Activated CD8-positive, alpha-beta memory T cell treated with anti-CD3 and anti-CD28 coated beads, Interleukin-2, amount 10 ng/mL, durations not matched to agents 7 days and 5 days (primary cell): ENCODE results near the gene LCT. TPM values are rescaled to one million over a fixed set of nuclear protein-coding genes. Genes with fewer than 3 reads are reported as not detected.
"Not testable (repeated sequence)": the region's sequence is repeated elsewhere in the genome, so short reads cannot be mapped to it uniquely, and the experiment has no call there.

Experiments
- ATAC-seq: fragments of 150-1000 bp; cut with Tn5 transposase; one replicate; pipeline ENCODE4 v1.10.0; 2021; ENCODE audit warnings: moderate library complexity
- CTCF ChIA-PET: fragments of 350-600 bp; sonication (Branson Sonifier 250); formaldehyde crosslinking; loops from one replicate; lab custom pipeline; 2021; ENCODE audit warnings: antibody characterized with exemption; lab: Charles Lee
- DNase-seq: peaks from one replicate; pipeline ENCODE4 v3.0.0-alpha.2; 2020
- H3K27ac Mint-ChIP-seq: one replicate; pipeline ENCODE4 v1.8.0; 2021; ENCODE audit warnings: mild to moderate bottlenecking, mixed read lengths
- H3K27me3 Mint-ChIP-seq: one replicate; pipeline ENCODE4 v1.8.0; 2021; ENCODE audit warnings: mixed read lengths
- H3K36me3 Mint-ChIP-seq: one replicate; pipeline ENCODE4 v1.8.0; 2021; ENCODE audit warnings: mild to moderate bottlenecking, mixed read lengths
- H3K4me1 Mint-ChIP-seq: one replicate; pipeline ENCODE4 v1.8.0; 2021; ENCODE audit warnings: mixed read lengths
- H3K4me3 Mint-ChIP-seq: one replicate; pipeline ENCODE4 v1.8.0; 2021; ENCODE audit warnings: mild to moderate bottlenecking, moderate library complexity, mixed read lengths
- H3K9me3 Mint-ChIP-seq: one replicate; pipeline ENCODE4 v1.8.0; 2022; ENCODE audit warnings: low read depth, mixed read lengths
- total RNA-seq, 2 experiments: library from RNA; stranded (reverse); gene quantifications; one replicate each; pipeline ENCODE4 v1.2.3, GENCODE V29; 2021

The LCT gene
- under 1 TPM; 0.41 to 0.56 TPM for total RNA-seq

DNA sequence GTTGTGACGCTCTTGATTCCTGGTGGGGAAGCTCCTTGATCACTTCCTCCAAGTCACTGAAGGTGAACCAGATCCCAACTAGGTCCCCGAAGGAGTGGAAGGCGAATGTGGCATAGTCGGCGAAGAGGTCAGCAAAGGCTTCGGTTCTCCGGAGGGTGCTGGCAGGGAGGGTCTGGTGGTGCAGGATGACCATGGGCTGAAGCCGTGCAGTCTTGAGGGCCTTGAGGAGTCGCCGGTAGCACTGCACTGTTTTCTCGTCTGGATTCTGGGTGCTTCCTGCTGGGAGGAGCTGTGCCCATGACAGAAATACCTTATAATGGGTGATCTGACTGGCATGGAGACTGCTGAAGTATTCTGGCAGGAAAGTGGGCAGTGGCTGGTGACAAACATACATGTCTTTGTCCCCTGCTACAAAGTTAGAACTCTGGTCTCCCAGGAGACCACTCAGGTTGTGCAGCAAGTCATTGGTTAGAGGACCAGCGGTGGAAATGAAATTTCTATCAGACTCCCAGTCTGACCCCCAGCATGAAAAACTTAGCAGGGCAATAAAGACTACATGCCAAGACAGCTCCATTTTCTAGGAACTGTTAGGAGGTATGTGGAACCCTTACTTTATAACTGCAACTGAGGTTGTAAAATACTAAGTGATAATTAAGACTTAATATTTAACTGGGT is at the start of gene LCT:
TSS of gene LCT (minus strand) at position 589 of the 675 bp plus-strand sequence. CDS start at position 574, 15 bp downstream.
- H3K27me3 Mint-ChIP-seq: no peaks in the 10 kb centered on the region
- DNase-seq (no peak), ATAC-seq (no peak)
- no peak within 1 kb of the TSS for H3K27ac Mint-ChIP-seq
- peaks cover 32% of the 10 kb centered on the region for H3K4me1 Mint-ChIP-seq
- no peak within 1 kb of the TSS for H3K4me3 Mint-ChIP-seq
- no peaks in the 10 kb centered on the region for H3K9me3 Mint-ChIP-seq
- H3K36me3 Mint-ChIP-seq: peaks cover 28% of the 10 kb centered on the region
- CTCF ChIA-PET: no interaction called here

- Mint-ChIP-seq H3K4me1 (peaks cover 7% of the 10 kb centered on the region), H3K4me3 (no peak overlapping the region), H3K36me3 (peaks cover 2% of the 10 kb centered on the region), H3K9me3 (peaks cover 2% of the 10 kb centered on the region), H3K27me3 (peaks cover 11% of the 10 kb centered on the region), H3K27ac (no peak overlapping the region)
- CTCF ChIA-PET: interaction anchor here (1.0 kb wide), 1 partner anchor 499 kb away, joined by 3 read pairs; no protein-coding TSS in a partner anchor
- DNase-seq (no peak), ATAC-seq (no peak)
These were observed 48.7 kb upstream of the LCT start for GRCh38 chr2:135885709-135886108.

DNA sequence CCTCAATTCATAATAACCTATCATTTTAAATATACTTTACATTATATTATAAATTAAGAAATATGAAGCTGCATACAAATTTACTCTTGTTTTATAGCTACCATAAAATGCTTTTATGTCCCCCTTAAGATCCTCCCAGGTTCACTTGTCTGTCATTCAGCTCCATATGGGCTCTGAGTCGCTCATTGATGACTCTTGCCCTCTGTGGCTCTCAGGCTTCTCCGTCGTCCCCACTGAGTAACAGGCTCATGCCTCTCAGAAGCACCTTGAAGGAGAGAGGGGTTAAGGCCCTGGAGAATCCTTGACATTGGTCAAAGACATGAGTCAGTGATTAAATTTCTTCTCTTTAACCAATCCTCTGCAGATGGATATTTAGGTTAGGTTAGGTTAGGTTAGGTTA is 45.4 kb upstream of the LCT start:
- no peak for ATAC-seq
- H3K27ac Mint-ChIP-seq: no peak overlapping the region
- no peak for DNase-seq
- peaks cover 11% of the 10 kb centered on the region for H3K27me3 Mint-ChIP-seq
- no peaks in the 10 kb centered on the region for H3K36me3 Mint-ChIP-seq
- H3K9me3 Mint-ChIP-seq: no peaks in the 10 kb centered on the region
- CTCF ChIA-PET: interaction anchor here (1.0 kb wide), 1 partner anchor 85 kb away, joined by 4 read pairs; no protein-coding TSS in a partner anchor
- H3K4me1 Mint-ChIP-seq: peaks cover 3% of the 10 kb centered on the region
- no peak overlapping the region for H3K4me3 Mint-ChIP-seq

DNA sequence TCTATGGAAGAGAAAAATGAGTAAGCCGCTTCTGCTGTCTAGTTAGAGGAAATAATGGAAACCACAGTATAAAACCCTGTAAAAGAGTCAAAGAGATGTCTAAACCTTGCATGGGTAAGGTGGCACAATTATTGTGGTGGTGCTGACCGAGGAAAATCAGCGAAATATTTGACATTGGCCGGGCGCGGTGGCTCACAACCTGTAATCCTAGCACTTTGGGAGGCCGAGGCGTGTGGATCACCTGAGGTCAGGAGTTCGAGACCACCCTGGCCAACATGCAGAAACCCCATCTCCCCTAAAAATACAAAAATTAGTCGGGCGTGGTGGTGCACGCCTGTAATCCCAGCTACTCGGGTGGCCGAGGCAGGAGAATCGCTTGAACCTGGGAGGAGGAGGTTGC is 39.8 kb upstream of the LCT start:
- Mint-ChIP-seq H3K4me3 (peak overlapping the region; percentile 85), H3K36me3 (peaks cover 33% of the 10 kb centered on the region), H3K27ac (peak overlapping the region; percentile 97), H3K4me1 (peaks cover 35% of the 10 kb centered on the region)
- ATAC-seq, H3K9me3 Mint-ChIP-seq, H3K27me3 Mint-ChIP-seq, DNase-seq: not testable (repeated sequence)
- CTCF ChIA-PET: interaction anchor here (0.9 to 3.6 kb wide), 5 partner anchors 10 to 508 kb away, joined by 3 to 21 read pairs (median 6); no protein-coding TSS in a partner anchor

DNA sequence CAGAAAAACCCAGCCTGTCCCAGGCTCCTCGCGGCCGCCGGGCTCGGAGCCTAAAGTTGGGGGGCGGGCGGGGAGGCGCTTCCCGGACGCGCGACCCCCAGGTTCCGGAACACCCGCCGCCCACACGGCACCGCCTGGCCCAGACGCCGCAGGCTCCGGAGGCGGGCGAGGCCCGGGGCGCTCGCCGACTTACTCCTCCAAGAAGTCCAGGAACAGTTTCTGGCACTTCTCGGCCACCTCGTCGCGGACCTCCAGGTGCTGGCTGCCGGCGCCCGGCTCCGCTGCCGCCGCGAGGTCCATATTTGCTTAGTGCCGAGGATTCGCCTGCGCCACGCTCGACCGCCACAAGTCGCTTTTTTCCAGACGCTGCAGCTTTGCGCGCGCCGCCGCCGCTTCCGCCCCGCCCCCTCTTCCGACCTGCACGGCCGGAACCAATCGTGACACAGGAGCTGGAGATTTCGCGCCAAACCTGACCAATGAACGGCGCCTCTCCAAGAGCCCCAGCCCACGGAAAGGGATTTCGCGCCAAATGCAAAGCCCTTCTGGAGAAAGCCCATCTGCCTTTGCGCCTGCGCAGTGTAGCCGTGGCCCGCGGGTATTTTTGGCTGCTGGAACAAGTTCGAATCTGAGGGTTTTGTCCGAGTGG is 39.2 kb upstream of the LCT start, which contains the start of gene MCM6:
TSS of gene MCM6 (minus strand) at position 378 of the 646 bp plus-strand sequence. CDS start at position 300, 78 bp downstream.
- CTCF ChIA-PET: interaction anchor here (0.9 to 3.6 kb wide), 7 partner anchors 10 to 509 kb away, joined by 3 to 21 read pairs (median 4); no protein-coding TSS in a partner anchor
- peak; percentile 100 for DNase-seq
- Mint-ChIP-seq H3K36me3 (peaks cover 38% of the 10 kb centered on the region), H3K27me3 (no peaks in the 10 kb centered on the region), H3K27ac (peak within 1 kb of the TSS; percentile 97), H3K4me1 (peaks cover 41% of the 10 kb centered on the region), H3K9me3 (no peaks in the 10 kb centered on the region), H3K4me3 (peak within 1 kb of the TSS; percentile 85)
- peak; percentile 92 for ATAC-seq

GRCh38 chr2:135875491-135876065 is 38.6 kb upstream of the LCT start:
- peaks cover 47% of the 10 kb centered on the region for H3K4me1 Mint-ChIP-seq
- DNase-seq: peak; percentile 88

GRCh38 chr2:135874777-135875365 is 37.9 kb upstream of the LCT start:
- CTCF ChIA-PET: interaction anchor here (0.9 to 3.6 kb wide), 5 partner anchors 20 to 510 kb away, joined by 3 to 21 read pairs (median 6); no protein-coding TSS in a partner anchor
- DNase-seq (peak; percentile 47), ATAC-seq (no peak)
- H3K27ac Mint-ChIP-seq: peak overlapping the region; percentile 97
- peaks cover 48% of the 10 kb centered on the region for H3K36me3 Mint-ChIP-seq
- H3K27me3 Mint-ChIP-seq: no peaks in the 10 kb centered on the region
- H3K4me1 Mint-ChIP-seq: peaks cover 54% of the 10 kb centered on the region
- no peaks in the 10 kb centered on the region for H3K9me3 Mint-ChIP-seq
- peak overlapping the region; percentile 81 for H3K4me3 Mint-ChIP-seq

More at GRCh38 chr2:135875491-135876065, 38.6 kb upstream of the LCT start:
- H3K27me3 Mint-ChIP-seq: no peaks in the 10 kb centered on the region
- peak; percentile 76 for ATAC-seq
- CTCF ChIA-PET: interaction anchor here (0.9 to 3.6 kb wide), 7 partner anchors 11 to 509 kb away, joined by 3 to 21 read pairs (median 4); no protein-coding TSS in a partner anchor
- H3K9me3 Mint-ChIP-seq: no peaks in the 10 kb centered on the region
- H3K4me3 Mint-ChIP-seq: peak overlapping the region; percentile 81
- H3K36me3 Mint-ChIP-seq: peaks cover 42% of the 10 kb centered on the region
- H3K27ac Mint-ChIP-seq: peak overlapping the region; percentile 97

GRCh38 chr2:135870571-135870970 is 33.6 kb upstream of the LCT start:
- Mint-ChIP-seq H3K4me1 (peaks cover 66% of the 10 kb centered on the region), H3K27me3 (no peaks in the 10 kb centered on the region), H3K27ac (peak overlapping the region; percentile 37), H3K9me3 (no peaks in the 10 kb centered on the region), H3K4me3 (no peak overlapping the region), H3K36me3 (peaks cover 75% of the 10 kb centered on the region)
- CTCF ChIA-PET: interaction anchor here (0.7 to 1.4 kb wide), 3 partner anchors 10 to 514 kb away, joined by 3 read pairs; no protein-coding TSS in a partner anchor
- peak; percentile 51 for ATAC-seq
- peak; percentile 47 for DNase-seq

GRCh38 chr2:135863233-135863632 is 26.2 kb upstream of the LCT start:
- Mint-ChIP-seq H3K4me3 (no peak overlapping the region), H3K27ac (no peak overlapping the region), H3K27me3 (no peaks in the 10 kb centered on the region), H3K36me3 (peaks cover 71% of the 10 kb centered on the region), H3K4me1 (peaks cover 32% of the 10 kb centered on the region), H3K9me3 (no peaks in the 10 kb centered on the region)
- CTCF ChIA-PET: no interaction called here
- DNase-seq: no peak
- ATAC-seq: no peak

- CTCF ChIA-PET: no interaction called here
- H3K27me3 Mint-ChIP-seq: no peaks in the 10 kb centered on the region
- H3K4me1 Mint-ChIP-seq: peaks cover 31% of the 10 kb centered on the region
- H3K27ac Mint-ChIP-seq: no peak overlapping the region
- DNase-seq (no peak), ATAC-seq (no peak)
- peaks cover 70% of the 10 kb centered on the region for H3K36me3 Mint-ChIP-seq
- H3K4me3 Mint-ChIP-seq: no peak overlapping the region
- no peaks in the 10 kb centered on the region for H3K9me3 Mint-ChIP-seq
These were observed 25.7 kb upstream of the LCT start for GRCh38 chr2:135862718-135863117.

DNA sequence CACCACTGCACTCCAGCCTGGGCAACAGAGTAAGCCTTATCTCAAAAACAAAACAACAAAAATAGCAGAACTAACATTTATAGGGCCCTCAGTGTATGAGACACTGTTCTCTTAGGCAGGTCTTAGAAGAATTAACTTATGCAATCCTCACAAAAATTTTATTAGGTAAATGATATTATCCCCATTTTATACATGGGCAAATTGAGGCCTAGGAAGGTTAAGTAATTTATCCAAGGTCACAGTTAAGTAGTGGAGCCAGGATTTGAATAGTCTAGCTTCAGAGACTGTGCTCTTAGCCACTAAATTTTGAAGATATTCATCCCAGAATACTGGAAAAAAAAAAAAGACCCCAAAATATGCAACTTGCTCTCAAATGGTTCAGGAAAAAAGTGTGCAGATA is 16.4 kb upstream of the LCT start:
- DNase-seq: no peak
- Mint-ChIP-seq H3K27ac (no peak overlapping the region), H3K9me3 (no peaks in the 10 kb centered on the region), H3K36me3 (peaks cover 67% of the 10 kb centered on the region), H3K27me3 (no peaks in the 10 kb centered on the region), H3K4me3 (no peak overlapping the region), H3K4me1 (peaks cover 20% of the 10 kb centered on the region)
- CTCF ChIA-PET: interaction anchor here (1.2 kb wide), 1 partner anchor 56 kb away, joined by 3 read pairs; no protein-coding TSS in a partner anchor
- no peak for ATAC-seq

- no peak for ATAC-seq
- Mint-ChIP-seq H3K27ac (no peak overlapping the region), H3K4me3 (no peak overlapping the region), H3K9me3 (no peaks in the 10 kb centered on the region), H3K27me3 (no peaks in the 10 kb centered on the region), H3K36me3 (peaks cover 61% of the 10 kb centered on the region), H3K4me1 (peaks cover 15% of the 10 kb centered on the region)
- DNase-seq: no peak
- CTCF ChIA-PET: interaction anchor here (1.2 kb wide), 1 partner anchor 55 kb away, joined by 4 read pairs; no protein-coding TSS in a partner anchor
These were observed 14.9 kb upstream of the LCT start for GRCh38 chr2:135851858-135852257.
